GM21526 (cell line): ENCODE results near the gene VIPAS39.
A peak's percentile ranks its signal among the peaks of the same experiment; 100 is the strongest.

Experiments
- ATAC-seq: cut with Tn5 transposase; IDR thresholded peaks from one replicate; pipeline ENCODE4 v1.9.1; 2021; ENCODE audit warnings: moderate library complexity; ENCODE audit not compliant: unreplicated experiment, low FRiP score

The VIPAS39 gene

DNA sequence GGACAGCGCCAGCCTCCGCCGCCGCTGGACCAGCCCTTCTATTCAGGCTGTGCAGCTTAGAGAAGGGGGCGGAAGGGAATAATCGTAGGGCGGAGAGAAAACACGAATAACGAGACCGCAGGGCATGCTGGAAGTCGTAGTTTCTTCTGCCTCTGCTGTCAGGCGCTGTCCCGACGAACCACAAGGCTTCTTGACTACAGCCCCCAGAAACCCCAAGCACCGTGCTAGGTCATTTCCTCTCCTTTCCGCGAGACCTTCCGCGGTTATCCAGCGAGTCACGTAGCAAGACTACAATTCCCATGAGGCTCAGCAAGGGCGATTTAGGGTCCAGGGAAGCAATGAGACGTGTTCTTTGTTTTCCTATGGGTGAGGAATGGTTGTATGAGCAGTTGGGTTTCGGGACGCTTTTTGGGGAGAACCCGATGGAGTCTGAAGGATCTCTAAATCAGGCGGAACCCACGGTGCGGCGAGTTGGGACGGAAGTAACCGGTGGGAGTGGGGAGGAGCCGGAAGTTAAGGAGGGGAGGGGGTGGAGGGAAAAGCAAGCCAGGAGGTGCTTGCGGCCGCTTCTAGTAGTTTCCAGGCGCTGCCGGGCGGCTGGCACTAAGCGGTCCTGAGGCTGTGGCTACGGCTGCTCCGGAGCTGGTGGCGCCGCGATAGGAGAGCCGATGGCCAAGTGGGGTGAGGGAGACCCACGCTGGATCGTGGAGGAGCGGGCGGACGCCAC, at the start of gene VIPAS39, which contains the start of gene AHSA1:
Gene VIPAS39 (minus strand): TSS at position 80 of the 727 bp plus-strand sequence. CDS start 3,499 bp downstream, outside the sequence.
Gene AHSA1 (plus strand): TSS at position 572 of the 727 bp plus-strand sequence. CDS start 97 bp downstream, at position 669.
- ATAC-seq, result peak; percentile 89

DNA sequence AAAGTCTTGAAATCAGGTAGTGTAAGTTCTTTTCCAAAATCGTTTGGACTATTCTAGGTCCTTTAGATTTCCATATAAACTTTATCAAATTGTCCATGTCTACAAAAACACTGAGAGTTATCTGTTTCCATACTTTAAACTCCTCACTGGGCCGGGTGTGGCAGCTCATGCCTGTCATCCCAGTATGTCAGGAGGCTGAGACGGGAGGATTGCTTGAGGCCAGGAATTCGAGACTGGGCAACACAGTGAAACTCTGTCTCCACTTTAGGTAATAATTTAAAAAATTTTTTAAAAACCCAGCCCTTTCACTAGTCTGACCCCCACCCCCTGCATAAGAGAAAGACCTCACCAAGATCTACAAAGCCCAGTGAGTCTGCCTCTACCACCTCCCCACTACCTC, 47.6 kb upstream of the VIPAS39 start:
- ATAC-seq, result no peak

DNA sequence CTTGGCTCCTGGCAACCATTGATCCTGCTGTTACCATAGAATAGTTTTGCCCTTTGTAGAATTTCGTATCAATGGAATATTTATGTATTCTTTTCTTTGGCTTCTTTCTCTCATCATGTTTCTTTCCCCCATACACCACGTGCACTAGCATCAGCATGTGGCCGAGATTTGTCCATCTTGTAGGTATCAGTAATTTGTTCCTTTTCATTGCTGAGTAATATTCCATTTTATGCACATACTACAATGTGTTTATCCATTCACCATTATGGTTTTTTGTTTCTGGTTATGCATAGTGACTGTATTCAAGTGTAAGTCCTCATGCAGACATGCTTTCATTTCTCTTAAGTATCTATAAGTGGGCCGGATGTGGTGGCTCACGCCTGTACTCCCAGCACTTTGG, 45.7 kb upstream of the VIPAS39 start:
- no peak for ATAC-seq

DNA sequence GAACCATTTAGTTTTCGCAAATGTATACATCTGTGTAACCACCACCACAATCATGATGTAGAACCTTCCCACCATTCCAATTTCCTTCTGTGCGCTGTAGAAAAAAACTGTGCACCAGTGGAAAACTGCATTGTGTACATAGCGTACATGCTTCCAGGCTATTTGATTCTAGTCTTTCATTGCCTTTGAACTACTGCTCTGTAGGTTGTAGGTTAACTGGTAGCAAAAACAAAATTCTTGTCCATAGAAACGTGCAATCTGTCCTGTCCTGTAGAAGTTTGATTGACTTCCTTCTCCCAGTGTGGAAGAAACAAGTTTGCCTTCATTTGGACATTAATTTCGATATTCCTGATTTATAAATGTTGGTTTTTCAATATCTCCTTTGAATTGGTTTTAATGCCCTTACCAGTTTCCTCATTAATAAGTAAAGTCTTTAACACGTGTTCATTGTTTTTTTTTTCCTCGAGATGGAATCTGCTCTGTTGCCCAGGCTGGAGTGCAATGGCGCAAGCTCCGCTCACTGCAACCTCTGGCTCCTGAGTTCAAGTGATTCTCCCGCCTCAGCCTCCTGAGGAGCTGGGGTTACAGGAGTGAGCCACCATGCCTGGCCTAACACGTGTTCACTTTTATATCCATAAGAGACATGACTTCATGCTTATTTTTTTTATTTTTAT, 44.8 kb upstream of the VIPAS39 start:
- no peak for ATAC-seq

DNA sequence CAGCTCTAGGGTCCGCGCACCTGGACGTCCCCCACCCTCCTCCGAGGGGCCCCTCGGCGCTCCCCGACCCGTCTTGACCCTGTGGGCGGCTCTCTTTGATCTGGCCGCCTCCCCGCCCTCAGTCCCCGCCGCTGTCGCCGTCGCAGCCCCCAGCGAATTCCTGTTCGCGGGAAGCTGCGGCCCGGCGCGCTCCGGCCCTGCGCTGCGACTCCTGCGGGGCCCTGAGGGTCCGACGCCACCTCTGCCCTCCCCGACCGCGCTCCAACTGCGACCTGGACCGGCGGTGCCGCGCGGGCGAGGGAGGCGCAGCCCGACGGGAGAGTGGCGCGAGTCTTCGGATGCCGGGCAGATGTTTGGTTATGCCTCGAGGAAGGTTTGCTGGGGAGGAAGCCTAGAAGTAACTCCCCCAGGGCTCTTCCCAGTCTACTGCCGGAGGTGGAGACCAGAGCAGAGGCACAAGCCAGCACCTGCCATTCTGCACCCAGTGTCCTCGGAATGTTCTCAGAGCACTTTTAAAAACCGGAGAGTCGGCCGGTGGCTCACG, 41.7 kb upstream of the VIPAS39 start:
- ATAC-seq, result peak; percentile 44

DNA sequence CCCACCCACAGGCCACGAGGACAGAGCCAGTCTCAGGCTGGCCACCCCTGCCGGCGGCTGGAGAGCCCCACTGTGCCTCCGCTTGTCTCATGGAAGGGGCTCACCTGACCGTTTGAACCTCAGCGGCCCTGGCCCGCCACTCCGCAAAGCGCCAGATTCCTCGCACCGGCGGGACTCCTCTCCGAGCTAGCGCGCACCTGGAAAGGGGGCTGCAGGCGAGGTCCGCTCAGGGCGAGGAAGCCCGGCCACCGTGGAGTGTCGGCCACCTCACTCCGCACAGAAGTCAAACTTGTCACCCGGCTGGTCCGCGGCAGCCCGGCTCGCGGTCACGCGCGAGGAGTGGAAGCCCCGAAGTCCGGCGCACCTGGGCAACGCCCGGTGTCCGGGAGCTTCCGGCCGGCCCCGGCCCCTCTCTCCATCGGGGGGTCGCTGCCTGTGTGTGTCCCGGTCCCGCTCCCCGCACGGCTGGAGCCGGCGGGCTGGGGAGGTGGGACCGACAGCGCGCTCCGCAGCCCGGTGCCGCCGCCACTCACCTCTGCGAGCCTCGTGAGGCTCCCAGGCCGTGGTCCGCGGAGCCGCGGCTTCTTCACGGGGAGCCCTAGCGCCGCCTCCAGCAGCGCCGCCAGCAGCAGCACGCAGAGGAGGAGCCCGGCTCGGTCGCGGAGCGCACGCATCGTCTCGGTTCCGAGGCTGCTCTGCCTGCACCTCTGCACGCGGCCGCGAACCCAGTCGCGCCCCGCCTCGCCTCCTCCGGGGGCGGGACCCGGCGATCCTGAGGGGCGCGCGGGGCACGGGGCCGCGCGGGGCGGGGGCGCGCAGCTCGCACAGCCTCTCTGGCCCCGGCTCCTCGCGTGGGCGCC, 40.9 kb upstream of the VIPAS39 start, which contains the start of gene ISM2:
Gene ISM2 (minus strand): TSS at position 697 of the 860 bp plus-strand sequence. CDS start 23 bp downstream, at position 674.
- peak; percentile 64 for ATAC-seq

DNA sequence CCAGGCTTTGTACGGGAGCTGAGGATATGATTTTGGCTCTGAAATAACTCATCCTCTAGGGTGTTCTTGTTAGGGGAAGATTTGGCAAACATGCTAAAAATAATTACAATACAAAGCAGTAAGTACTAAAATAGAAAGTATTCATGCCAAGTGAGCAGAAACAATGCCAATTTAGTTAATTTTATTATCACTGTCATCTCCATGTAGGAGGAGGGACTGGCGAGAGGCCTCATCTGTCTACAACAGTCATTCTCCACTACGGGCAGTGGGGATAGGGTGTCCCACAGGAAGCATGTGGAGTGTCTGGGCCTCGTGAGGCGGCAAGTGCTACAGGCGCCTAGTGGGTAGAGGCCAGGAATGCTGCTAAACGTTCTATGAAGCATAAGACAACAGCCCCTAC, 37.9 kb upstream of the VIPAS39 start:
- no peak for ATAC-seq

DNA sequence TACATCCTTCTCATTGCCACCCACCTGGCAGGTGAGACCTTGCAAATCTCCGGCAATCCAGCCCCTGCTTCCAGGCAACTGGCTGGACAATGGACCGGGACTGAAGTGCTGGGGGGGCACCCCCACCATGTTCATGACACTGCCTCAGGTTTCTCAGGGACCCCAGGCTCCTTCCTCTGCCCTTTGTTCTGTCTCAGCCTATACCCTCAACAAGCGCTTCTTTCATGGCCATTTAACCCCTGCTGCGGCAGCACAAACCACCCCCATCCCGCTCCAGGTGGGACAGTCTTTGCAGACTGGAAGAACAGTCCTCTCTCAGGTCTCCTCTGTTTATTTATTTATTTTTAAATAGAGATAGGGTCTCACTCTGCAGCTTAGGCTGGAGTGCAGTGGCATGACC, 33.7 kb upstream of the VIPAS39 start:
- no peak for ATAC-seq

DNA sequence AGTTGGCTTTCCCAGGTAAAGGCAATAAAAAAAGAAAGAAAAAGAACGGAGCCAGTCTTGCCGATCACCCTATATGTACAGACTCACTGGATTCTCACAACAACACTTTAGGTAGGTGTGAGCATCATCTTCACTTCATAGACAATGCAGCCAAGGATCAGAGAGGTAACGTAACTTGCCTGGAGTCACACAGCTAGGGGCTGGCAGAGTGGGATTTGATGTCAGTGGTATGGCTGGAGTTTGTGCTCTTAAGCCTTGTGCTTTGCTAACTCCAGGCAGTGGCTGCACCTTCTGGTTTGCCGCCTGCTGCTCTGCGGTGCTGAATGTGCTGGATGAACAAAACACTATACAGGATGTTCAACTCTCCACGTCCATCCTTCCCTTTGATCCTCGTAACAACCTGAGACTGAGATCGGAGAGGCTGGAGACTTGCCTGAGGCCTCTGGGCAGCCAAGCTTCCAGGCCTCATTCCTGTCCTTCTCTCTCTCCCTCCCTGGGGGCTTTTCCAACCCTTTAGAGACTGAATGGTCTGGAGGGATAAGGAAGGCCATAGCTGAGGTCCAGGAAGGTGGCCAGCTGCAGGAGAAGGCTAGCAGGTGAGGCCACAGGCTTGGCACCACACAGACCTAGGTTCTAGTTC, 33.1 kb upstream of the VIPAS39 start:
- no peak for ATAC-seq

DNA sequence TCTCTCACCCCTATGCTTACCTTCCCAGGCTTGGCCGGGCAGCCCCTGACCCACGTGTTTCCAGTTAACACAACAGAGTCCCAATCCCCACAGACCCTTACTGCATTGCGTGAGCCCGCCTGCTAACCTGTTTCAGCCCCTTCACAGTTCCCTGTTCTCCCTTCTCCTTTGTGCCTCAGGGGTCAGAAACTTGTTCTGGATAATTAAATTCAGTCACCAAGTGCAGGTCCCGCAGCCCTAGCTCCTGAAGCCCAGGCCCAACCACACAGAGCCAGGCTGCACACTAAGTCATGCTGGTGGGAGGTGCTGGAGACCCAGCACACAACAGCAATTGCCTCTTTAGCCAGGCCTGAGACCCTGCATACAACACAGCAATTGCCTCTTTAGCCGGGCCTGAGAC, 31.6 kb upstream of the VIPAS39 start:
- ATAC-seq, result no peak

DNA sequence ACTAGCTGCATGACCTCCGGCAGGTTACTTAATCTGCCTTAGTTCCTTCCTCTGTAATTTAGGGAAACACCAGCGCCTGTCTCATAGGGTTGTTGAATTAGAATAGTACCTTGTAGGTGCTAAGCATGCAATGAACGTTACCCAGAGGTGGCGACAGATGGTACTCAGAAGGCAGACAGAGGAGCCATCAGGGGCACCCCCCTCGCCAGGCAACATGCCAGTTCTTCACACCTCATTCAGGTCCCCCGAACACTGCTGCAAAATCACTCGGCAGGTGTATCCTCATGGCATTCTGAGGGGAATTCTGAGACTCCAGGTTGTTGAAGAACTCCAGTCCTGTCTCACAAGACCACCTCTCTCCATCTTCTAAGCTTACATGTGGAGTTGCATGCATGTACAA, 31.2 kb upstream of the VIPAS39 start:
- no peak for ATAC-seq

DNA sequence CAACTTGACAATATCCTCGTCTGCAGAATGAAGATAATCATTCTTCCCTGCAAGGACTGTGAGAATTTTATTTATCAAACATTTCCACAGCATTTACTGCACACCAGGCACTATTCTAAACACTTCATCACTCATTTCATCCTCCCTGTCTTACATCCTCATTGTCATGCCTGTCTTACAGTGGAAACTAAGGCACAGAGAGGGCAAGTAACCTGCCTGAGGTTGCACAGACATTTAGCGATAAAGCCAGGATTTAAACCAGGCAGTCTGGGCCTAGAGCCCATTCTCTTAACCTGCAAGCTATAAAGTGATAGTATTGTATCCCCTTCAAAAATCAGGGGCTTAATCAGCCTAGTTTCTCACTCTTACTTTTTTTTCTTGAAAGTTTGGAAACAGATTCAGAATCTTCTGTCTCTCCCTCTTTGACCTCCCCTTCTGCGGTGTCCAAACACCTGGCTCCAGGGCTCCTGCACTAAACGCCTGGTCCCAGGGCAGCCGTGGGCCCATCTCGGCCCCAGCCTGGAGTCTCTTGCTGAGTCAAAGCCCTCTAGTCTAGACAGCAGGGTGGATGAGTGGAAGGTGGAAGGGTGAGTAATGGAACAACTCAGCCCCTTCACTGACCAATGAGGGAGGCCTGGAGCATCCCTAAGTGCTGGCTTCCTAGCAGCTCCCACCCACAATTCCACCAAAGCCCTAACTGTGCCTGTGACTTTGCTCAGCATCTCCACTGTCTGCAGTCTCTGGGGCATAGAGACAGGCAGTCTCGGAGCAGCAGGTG, 28.7 kb upstream of the VIPAS39 start:
- no peak for ATAC-seq

DNA sequence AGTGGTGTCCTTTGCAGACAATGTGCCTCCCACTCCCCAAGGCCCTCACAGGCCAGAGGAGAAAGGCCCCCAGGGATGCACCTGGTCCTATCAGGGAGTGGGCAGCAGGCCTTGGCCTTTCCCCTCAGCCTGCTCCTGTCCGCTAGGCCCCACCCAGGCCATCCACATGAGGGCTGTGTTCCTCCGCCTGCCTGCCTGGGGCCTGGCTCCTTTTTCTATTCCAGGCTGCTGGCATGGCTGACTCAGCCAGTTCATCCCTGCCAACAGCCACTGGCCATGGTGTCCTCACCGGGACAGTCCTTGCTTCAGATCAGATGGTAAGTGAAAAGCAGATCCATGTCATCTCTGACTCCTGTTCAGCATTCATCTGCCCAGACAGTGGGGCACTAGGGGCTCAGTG, 27.9 kb upstream of the VIPAS39 start:
- no peak for ATAC-seq

DNA sequence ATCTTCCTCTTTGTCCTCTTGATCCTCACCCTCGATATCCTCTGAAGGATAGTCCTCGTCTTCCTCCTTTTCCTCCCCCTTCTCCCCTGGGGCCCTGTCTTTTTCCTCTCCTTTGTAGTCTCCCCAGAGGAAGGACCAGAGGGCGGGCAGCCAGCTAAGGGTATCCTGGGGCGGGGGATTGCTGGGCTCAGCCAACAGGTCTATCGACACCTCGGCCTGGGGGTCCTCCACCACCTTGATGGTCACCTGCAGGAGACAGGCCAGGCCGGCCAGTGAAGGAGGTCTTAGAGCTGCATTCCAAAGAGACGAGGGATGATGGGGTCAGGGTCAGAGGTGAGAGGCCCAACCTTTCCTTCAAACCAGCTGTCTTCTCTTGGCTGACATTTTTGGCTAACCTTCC, 25.0 kb upstream of the VIPAS39 start:
- ATAC-seq, result no peak

DNA sequence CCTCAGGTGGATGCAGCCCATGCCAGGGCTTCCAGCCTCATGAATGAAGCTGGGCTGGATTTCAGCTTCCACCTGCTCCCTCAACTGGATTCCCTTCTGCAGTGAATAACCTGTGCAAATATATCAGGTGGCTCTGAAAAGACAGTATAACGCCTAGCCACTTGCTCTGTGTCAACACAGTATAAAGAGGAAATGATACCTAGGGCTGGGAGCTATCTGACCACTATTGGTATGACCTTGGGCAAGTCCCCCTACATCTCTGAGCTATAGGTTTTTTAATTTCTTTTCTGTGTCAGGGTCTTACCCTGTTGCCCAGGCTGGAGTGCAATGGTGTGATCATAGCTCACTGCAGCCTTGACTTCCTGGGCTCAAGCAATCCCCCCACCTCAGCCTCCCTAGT, 21.4 kb upstream of the VIPAS39 start:
- ATAC-seq, result peak; percentile 83

DNA sequence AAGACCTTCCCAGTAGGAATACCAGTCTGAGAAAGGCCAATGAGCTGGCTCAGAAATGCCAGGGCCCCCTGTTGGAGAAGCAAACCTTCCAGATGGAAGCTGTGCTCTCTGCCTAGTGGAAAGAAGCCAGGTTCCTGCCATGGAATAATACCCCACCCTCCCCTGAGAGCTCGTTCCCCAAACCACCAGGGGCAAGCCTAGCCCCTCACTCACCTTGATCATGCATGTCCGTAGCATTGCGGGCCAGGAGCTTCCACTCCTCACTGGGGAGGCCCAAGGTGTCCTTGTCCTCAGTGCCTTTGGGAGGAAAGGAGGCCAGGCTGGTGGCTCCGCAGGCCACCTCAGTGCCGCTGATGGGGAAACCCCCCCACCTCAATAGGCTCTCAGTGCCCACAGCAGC, 20.6 kb upstream of the VIPAS39 start:
- no peak for ATAC-seq

DNA sequence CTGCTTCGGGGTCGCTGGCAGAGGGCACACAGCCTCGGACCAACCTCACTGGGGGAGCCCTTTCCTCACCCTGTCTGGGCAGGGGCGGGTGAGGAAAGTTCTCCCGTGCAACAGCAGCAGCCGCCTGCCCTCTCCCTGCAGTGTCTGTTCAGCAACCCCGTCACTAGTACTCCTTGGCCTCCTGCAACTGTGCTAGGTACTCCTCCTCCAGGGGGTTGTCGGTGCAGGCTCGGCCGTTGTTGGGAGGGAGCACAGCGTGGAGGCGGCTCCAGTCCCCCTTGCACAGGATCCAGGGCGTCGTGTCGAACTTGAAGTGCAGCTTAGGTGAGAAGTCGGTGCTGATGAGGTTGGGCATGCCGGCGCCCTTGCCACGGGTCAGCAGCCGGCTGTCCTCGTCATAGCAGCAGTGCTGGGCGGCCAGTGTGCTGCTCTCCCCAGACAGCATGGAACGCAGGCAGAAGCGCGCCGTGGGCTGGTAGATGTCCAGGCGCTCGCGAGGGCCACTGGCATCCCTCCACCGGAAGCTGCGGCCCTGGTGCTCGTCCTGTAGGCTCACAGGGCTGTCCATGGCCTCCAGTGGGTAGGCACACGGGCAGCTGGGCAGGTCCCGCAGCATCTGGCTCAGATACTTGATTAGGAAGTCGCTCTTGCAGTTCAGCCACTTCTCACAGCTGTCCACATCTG, 18.2 kb upstream of the VIPAS39 start:
- ATAC-seq, result no peak

DNA sequence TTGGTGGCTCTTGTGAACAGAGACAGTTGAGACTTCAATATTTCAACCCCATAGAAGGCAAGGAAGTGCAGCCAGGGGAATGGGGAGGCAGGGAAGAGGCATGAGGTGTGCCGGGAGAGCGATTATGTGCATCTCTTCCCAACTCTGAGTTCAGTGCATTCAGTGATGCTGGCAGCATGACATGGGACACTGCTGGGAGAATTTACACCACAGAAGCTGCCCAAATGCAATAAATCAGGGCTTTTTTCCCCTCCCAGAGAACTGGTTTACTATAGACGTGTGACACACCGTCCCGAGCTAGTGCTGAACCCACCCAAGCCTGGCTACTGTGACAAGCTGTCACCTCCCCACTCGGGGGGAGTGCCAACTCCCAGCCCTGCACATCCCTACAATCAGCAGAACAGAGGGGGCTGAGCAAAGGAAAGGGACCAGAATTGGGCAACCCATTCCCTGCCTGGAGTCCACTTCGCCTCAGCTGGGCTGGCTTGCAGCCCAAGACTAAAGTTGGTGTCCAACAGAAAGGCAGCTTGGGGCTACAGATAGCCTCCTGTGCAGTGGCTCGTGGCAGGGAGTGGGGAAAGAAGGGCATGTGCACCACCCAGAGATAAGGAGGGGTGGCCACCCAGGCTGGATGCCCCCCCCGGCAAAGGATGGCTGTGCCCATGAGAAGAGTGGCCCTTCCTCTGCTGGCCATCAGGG, 17.2 kb upstream of the VIPAS39 start:
- no peak for ATAC-seq
